ENCODE data around the gene TMEM151B.

GRCh38 chr6:44245912-44246662 is 24.2 kb upstream of the TMEM151B start:
- TF ChIP-seq CTCF (IDR thresholded peaks at IDR 0.05; ENCODE audit: low read depth, low read length), result peak; percentile 26
- TF ChIP-seq POLR2A (IDR thresholded peaks at IDR 0.05; ENCODE audit: extremely low read depth, insufficient read length), result no peak
- no peak for TF ChIP-seq MAX (IDR thresholded peaks at IDR 0.05; ENCODE audit: low read depth, low read length)

Data from NB4 (cell line).